Fibroblast of pulmonary artery (primary cell): ENCODE results near the gene LINC00305.

Experiments used
- DNase-seq: peaks from one replicate; pipeline ENCODE4 v3.0.0-alpha.2; 2010; ENCODE audit warnings: low read depth
- H3K4me3 ChIP-seq: replicated peaks from 2 replicates; pipeline ENCODE4 v1.5.1; 2011; ENCODE audit warnings: low read depth, mild to moderate bottlenecking, control low read depth, low read length, moderate library complexity
- TF ChIP-seq, protein P1 (sequence below): IDR thresholded peaks from 2 replicates; pipeline ENCODE4 v1.5.1; 2011; ENCODE audit warnings: mild to moderate bottlenecking, control low read depth, low read length, inconsistent platforms; ENCODE audit errors: missing control alignments

LINC00305 gene

GRCh38 chr18:64100116-64100922, 48.6 kb downstream of the LINC00305 start:
- no peak for DNase-seq
- no peak overlapping the region for H3K4me3 ChIP-seq
- TF ChIP-seq, protein P1, sequence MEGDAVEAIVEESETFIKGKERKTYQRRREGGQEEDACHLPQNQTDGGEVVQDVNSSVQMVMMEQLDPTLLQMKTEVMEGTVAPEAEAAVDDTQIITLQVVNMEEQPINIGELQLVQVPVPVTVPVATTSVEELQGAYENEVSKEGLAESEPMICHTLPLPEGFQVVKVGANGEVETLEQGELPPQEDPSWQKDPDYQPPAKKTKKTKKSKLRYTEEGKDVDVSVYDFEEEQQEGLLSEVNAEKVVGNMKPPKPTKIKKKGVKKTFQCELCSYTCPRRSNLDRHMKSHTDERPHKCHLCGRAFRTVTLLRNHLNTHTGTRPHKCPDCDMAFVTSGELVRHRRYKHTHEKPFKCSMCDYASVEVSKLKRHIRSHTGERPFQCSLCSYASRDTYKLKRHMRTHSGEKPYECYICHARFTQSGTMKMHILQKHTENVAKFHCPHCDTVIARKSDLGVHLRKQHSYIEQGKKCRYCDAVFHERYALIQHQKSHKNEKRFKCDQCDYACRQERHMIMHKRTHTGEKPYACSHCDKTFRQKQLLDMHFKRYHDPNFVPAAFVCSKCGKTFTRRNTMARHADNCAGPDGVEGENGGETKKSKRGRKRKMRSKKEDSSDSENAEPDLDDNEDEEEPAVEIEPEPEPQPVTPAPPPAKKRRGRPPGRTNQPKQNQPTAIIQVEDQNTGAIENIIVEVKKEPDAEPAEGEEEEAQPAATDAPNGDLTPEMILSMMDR, result no peak

GRCh38 chr18:64099244-64099643, 49.6 kb downstream of the LINC00305 start:
- no peak overlapping the region for H3K4me3 ChIP-seq
- DNase-seq, result no peak
- TF ChIP-seq, protein P1, result no peak

DNA sequence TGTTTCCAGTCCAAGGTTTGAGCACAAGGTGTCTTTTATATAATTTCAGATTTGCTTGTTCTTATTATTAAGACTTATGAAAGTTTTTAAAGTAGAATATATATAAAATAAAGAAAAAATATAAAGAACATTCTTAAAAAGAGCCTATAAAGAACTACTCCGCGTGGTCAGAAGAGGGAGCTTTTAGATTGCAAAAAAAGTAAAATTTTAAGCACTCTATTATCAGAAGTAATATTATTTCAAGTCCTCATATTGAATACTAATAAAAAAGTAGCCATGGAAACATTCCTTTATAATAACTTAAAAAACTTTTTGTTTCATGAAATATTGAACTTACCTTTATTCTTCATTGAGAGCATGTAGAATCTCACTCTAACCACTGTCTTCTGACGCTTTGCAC, 51.4 kb downstream of the LINC00305 start:
- TF ChIP-seq, protein P1, result no peak
- DNase-seq, result peak; percentile 13
- no peak overlapping the region for H3K4me3 ChIP-seq

GRCh38 chr18:64095056-64095455, 53.8 kb downstream of the LINC00305 start:
- no peak overlapping the region for H3K4me3 ChIP-seq
- TF ChIP-seq, protein P1, result no peak
- no peak for DNase-seq

DNA sequence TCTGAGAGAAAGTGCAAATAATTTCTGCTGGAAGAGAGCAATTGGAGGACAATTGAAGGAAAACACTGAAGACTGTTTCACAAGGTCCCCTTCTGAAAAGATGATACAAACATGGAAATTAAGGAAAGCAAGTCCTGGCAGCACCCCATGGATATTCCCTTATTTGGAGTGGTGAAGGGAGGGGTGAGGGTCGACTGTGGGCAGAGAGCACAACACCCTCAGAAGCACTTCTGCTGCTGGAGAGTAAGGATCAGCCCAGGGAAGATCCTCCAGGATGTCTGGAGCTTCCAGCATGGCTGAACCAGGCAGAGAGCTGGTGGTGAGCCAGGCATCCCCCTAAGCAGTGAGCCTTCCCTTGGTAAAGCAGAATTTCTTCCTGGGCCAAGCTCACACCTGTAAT, 54.7 kb downstream of the LINC00305 start:
- no peak for DNase-seq
- TF ChIP-seq, protein P1, result no peak
- no peak overlapping the region for H3K4me3 ChIP-seq

- TF ChIP-seq, protein P1, result no peak
Measured at GRCh38 chr18:64091526-64091925, 57.4 kb downstream of the LINC00305 start.

GRCh38 chr18:64090876-64091275, 58.0 kb downstream of the LINC00305 start:
- no peak overlapping the region for H3K4me3 ChIP-seq
- TF ChIP-seq, protein P1, result no peak
- DNase-seq, result no peak

More at GRCh38 chr18:64091526-64091925, 57.4 kb downstream of the LINC00305 start:
- no peak overlapping the region for H3K4me3 ChIP-seq
- DNase-seq, result no peak
